Activated CD4-positive, alpha-beta T cell treated with anti-CD3 and anti-CD28 coated beads for 24 hours (primary cell): Measurements from ENCODE around the gene IGSF6.
"Not testable (repeated sequence)": the region's sequence is repeated elsewhere in the genome, so short reads cannot be mapped to it uniquely, and the experiment has no call there.

Source experiments
- DNase-seq, 2 donors: peaks; one replicate each; pipeline ENCODE4 v3.0.0-alpha.2; 2020; ENCODE audit warnings: low read depth in 2 of 2

The IGSF6 gene

GRCh38 chr16:21653571-21653970 is 1.2 kb upstream of the IGSF6 start:
- DNase-seq: no peak

GRCh38 chr16:21651515-21651914 is 893 bp downstream of the IGSF6 start:
- DNase-seq: no peak

GRCh38 chr16:21650521-21650920 is 1.9 kb downstream of the IGSF6 start:
- DNase-seq: no peak

- DNase-seq: not testable (repeated sequence)
Measured at GRCh38 chr16:21649826-21650406, 2.5 kb downstream of the IGSF6 start.

GRCh38 chr16:21647562-21648164 is 4.7 kb downstream of the IGSF6 start:
- DNase-seq: no peak

GRCh38 chr16:21646721-21647561 is 5.5 kb downstream of the IGSF6 start:
- peak; percentile 46 to 49 for DNase-seq

GRCh38 chr16:21646091-21646490 is 6.3 kb downstream of the IGSF6 start:
- no peak for DNase-seq

GRCh38 chr16:21645261-21645721 is 7.1 kb downstream of the IGSF6 start:
- DNase-seq: no peak

GRCh38 chr16:21644674-21645073 is 7.7 kb downstream of the IGSF6 start:
- no peak for DNase-seq

- no peak for DNase-seq
Measured at GRCh38 chr16:21643785-21644184, 8.6 kb downstream of the IGSF6 start.

GRCh38 chr16:21642861-21643260 is 9.5 kb downstream of the IGSF6 start:
- DNase-seq: no peak

- no peak for DNase-seq
Measured at GRCh38 chr16:21641916-21642315, 10.5 kb downstream of the IGSF6 start.

- no peak for DNase-seq
Measured at GRCh38 chr16:21639493-21639892, 12.9 kb downstream of the IGSF6 start.

GRCh38 chr16:21638573-21638975 is 13.8 kb downstream of the IGSF6 start:
- DNase-seq: no peak

GRCh38 chr16:21637032-21637968 is 15.1 kb downstream of the IGSF6 start:
- no peak for DNase-seq

GRCh38 chr16:21635694-21636093 is 16.7 kb downstream of the IGSF6 start:
- not testable (repeated sequence) for DNase-seq

- DNase-seq: no peak
Measured at GRCh38 chr16:21634216-21634615, 18.2 kb downstream of the IGSF6 start.

- not testable (repeated sequence) for DNase-seq
Measured at GRCh38 chr16:21631951-21632575, 20.3 kb downstream of the IGSF6 start.

- DNase-seq: not testable (repeated sequence)
Measured at GRCh38 chr16:21631376-21631775, 21.0 kb downstream of the IGSF6 start.

- not testable (repeated sequence) for DNase-seq
Measured at GRCh38 chr16:21630866-21631265, 21.5 kb downstream of the IGSF6 start.
